ENCODE data around the gene CDK4.

DNA sequence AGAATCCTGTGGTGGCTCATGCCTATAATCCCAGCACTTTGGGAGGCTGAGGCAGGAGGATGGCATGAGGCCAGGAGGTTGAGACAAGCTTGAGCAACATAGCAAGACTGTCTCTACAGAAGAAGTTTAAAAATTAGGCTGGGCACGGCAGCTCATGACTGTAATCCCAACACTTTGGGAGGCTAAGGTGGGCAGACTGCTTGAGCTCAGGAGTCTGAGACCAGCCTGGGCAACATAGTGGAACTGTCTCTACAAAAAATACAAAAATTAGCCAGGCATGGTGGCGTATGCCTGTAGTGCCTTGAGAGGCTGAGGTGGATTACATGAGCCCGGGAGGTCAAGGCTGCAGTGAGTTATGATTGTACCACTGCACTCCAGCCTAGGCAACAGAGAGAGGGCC, 15.8 kb upstream of the CDK4 start:
- TF ChIP-seq, protein P1, sequence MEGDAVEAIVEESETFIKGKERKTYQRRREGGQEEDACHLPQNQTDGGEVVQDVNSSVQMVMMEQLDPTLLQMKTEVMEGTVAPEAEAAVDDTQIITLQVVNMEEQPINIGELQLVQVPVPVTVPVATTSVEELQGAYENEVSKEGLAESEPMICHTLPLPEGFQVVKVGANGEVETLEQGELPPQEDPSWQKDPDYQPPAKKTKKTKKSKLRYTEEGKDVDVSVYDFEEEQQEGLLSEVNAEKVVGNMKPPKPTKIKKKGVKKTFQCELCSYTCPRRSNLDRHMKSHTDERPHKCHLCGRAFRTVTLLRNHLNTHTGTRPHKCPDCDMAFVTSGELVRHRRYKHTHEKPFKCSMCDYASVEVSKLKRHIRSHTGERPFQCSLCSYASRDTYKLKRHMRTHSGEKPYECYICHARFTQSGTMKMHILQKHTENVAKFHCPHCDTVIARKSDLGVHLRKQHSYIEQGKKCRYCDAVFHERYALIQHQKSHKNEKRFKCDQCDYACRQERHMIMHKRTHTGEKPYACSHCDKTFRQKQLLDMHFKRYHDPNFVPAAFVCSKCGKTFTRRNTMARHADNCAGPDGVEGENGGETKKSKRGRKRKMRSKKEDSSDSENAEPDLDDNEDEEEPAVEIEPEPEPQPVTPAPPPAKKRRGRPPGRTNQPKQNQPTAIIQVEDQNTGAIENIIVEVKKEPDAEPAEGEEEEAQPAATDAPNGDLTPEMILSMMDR (IDR thresholded peaks at IDR 0.05; ENCODE audit: insufficient read depth, low read length) = no peak
- TF ChIP-seq GABPA (IDR thresholded peaks at IDR 0.05; ENCODE audit: low read depth) = no peak
- TF ChIP-seq, protein P2, sequence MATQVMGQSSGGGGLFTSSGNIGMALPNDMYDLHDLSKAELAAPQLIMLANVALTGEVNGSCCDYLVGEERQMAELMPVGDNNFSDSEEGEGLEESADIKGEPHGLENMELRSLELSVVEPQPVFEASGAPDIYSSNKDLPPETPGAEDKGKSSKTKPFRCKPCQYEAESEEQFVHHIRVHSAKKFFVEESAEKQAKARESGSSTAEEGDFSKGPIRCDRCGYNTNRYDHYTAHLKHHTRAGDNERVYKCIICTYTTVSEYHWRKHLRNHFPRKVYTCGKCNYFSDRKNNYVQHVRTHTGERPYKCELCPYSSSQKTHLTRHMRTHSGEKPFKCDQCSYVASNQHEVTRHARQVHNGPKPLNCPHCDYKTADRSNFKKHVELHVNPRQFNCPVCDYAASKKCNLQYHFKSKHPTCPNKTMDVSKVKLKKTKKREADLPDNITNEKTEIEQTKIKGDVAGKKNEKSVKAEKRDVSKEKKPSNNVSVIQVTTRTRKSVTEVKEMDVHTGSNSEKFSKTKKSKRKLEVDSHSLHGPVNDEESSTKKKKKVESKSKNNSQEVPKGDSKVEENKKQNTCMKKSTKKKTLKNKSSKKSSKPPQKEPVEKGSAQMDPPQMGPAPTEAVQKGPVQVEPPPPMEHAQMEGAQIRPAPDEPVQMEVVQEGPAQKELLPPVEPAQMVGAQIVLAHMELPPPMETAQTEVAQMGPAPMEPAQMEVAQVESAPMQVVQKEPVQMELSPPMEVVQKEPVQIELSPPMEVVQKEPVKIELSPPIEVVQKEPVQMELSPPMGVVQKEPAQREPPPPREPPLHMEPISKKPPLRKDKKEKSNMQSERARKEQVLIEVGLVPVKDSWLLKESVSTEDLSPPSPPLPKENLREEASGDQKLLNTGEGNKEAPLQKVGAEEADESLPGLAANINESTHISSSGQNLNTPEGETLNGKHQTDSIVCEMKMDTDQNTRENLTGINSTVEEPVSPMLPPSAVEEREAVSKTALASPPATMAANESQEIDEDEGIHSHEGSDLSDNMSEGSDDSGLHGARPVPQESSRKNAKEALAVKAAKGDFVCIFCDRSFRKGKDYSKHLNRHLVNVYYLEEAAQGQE (IDR thresholded peaks at IDR 0.05; ENCODE audit: insufficient replicate concordance, low read depth) = no peak
- TF ChIP-seq POLR2AphosphoS5 (IDR thresholded peaks at IDR 0.05; ENCODE audit: low read depth) = no peak
- TF ChIP-seq SPI1 (IDR thresholded peaks at IDR 0.05; ENCODE audit: borderline replicate concordance, low read depth) = no peak

Data from HL-60 (cell line).